Tibial nerve (tissue), 4 donors: ENCODE measurements around the gene GMEB2.

Source experiments
- EP300 ChIP-seq, 2 donors: sonication (generic); formaldehyde crosslinking; IDR thresholded peaks; one replicate each; pipeline ENCODE4 v1.6.1; 2017; ENCODE audit warnings: antibody characterized with exemption in 2 of 2, mild to moderate bottlenecking in 1 of 2
- POLR2A ChIP-seq, 2 donors: fragments of 450-650 bp; IDR thresholded peaks; one replicate each; pipeline ENCODE4 v1.6.1; 2017; ENCODE audit warnings: antibody characterized with exemption in 2 of 2, mild to moderate bottlenecking in 2 of 2, moderate library complexity in 2 of 2
- TF ChIP-seq, protein P1 (sequence below), 5 experiments: fragments of 200-600 bp in 3 of 5; fragments of 450-650 bp in 2 of 5; sonication (generic) in 3 of 5; IDR thresholded peaks; one replicate each; pipeline ENCODE4 v1.5.1; 2016 to 2019; ENCODE audit warnings: antibody characterized with exemption in 5 of 5, mild to moderate bottlenecking in 3 of 5, moderate library complexity in 2 of 5

- TF ChIP-seq, protein P1, sequence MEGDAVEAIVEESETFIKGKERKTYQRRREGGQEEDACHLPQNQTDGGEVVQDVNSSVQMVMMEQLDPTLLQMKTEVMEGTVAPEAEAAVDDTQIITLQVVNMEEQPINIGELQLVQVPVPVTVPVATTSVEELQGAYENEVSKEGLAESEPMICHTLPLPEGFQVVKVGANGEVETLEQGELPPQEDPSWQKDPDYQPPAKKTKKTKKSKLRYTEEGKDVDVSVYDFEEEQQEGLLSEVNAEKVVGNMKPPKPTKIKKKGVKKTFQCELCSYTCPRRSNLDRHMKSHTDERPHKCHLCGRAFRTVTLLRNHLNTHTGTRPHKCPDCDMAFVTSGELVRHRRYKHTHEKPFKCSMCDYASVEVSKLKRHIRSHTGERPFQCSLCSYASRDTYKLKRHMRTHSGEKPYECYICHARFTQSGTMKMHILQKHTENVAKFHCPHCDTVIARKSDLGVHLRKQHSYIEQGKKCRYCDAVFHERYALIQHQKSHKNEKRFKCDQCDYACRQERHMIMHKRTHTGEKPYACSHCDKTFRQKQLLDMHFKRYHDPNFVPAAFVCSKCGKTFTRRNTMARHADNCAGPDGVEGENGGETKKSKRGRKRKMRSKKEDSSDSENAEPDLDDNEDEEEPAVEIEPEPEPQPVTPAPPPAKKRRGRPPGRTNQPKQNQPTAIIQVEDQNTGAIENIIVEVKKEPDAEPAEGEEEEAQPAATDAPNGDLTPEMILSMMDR (IDR thresholded peaks at IDR 0.05): no peak
- TF ChIP-seq EP300 (IDR thresholded peaks at IDR 0.05) (no peak), POLR2A (IDR thresholded peaks at IDR 0.05) (no peak)
These were observed 31.3 kb downstream of the GMEB2 start for GRCh38 chr20:63595416-63596127.
